Gastrocnemius medialis (tissue), 4 donors: ENCODE data around the gene PGP.

Source experiments
- POLR2A ChIP-seq, 2 donors: fragments of 450-650 bp; IDR thresholded peaks; one replicate each; pipeline ENCODE4 v1.6.1; 2017; ENCODE audit warnings: antibody characterized with exemption in 2 of 2, mild to moderate bottlenecking in 2 of 2, moderate library complexity in 2 of 2
- TF ChIP-seq, protein P1 (sequence below), 5 experiments: fragments of 450-650 bp in 3 of 5; fragments of 200-600 bp in 2 of 5; sonication (generic) in 2 of 5; IDR thresholded peaks in 4 of 5; conservative IDR thresholded peaks in 1 of 5; 1 replicate in 4 of 5; 2 replicates in 1 of 5; pipeline ENCODE4 v1.5.1; 2016 to 2019; ENCODE audit warnings: antibody characterized with exemption in 5 of 5, mild to moderate bottlenecking in 3 of 5, moderate library complexity in 3 of 5

DNA sequence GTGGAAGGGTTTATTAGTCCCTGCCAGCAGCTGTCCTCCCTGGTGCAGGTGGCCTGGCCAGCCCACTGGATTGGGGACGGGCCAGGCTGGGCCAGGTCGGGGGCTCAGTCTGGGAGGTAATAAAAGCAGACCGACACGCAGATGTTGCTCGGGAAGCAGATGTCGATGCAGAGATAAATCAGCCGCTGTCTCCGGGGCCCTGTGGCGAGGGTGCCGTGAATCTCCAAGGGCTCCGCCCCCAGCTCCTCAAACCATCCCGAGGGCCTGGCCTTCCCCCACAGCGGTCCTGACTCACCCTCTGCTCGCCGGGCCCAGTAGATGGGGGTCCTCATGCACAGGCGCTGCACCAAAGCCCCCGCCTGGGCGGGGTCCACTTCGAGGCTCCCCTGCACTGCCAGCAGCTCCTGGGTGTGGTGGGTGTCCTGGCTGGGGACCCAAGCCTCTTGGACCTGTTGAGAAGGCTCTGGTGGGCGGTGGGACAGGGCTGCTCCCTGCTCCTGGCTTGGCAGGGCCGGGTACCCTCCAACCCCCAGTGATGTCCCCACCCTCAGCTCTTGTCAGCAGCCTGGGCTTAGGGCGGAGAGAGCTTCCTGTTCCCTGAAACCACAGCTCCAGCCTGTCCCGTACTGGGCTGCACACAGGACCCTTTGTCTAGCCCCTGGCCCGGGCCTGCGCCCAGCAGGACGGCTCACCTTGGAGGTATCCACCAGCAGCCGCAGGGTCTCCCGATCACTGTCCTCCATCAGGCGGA, 5.2 kb downstream of the PGP start:
- TF ChIP-seq, protein P1, sequence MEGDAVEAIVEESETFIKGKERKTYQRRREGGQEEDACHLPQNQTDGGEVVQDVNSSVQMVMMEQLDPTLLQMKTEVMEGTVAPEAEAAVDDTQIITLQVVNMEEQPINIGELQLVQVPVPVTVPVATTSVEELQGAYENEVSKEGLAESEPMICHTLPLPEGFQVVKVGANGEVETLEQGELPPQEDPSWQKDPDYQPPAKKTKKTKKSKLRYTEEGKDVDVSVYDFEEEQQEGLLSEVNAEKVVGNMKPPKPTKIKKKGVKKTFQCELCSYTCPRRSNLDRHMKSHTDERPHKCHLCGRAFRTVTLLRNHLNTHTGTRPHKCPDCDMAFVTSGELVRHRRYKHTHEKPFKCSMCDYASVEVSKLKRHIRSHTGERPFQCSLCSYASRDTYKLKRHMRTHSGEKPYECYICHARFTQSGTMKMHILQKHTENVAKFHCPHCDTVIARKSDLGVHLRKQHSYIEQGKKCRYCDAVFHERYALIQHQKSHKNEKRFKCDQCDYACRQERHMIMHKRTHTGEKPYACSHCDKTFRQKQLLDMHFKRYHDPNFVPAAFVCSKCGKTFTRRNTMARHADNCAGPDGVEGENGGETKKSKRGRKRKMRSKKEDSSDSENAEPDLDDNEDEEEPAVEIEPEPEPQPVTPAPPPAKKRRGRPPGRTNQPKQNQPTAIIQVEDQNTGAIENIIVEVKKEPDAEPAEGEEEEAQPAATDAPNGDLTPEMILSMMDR (IDR thresholded peaks at IDR 0.05 in 4 of 5, conservative IDR thresholded peaks at IDR 0.05 in 1 of 5), result no peak
- no peak for TF ChIP-seq POLR2A (IDR thresholded peaks at IDR 0.05)
